Ovary (tissue), 9 donors: Measurements from ENCODE around the gene HUNK. TPM values are rescaled to one million over a fixed set of nuclear protein-coding genes. Genes with fewer than 3 reads are reported as not detected.

Experiments used
- DNase-seq, 5 donors: peaks; one replicate each; pipeline ENCODE4 v3.0.0-alpha.2; 2019 to 2020
- H3K27ac ChIP-seq, 2 donors: fragments of 200-600 bp; one replicate each; pipeline versions ENCODE4 v1.5.1 to v1.8.0; 2019 to 2022
- H3K27me3 ChIP-seq: fragments of 200-600 bp; one replicate; pipeline ENCODE4 v1.8.0; 2022
- H3K36me3 ChIP-seq: fragments of 200-600 bp; sonication (generic); one replicate; pipeline ENCODE4 v1.5.1; 2019
- H3K4me1 ChIP-seq: one replicate; pipeline ENCODE4 v1.8.1; 2013; ENCODE audit warnings: mild to moderate bottlenecking, moderate library complexity; ENCODE audit not compliant: insufficient read depth
- H3K4me3 ChIP-seq: fragments of 200-600 bp; sonication (generic); one replicate; pipeline ENCODE4 v1.5.1; 2017
- H3K9me3 ChIP-seq, 2 donors: fragments of 200-600 bp in 1 of 2; sonication (generic) in 1 of 2; one replicate each; pipeline versions ENCODE4 v1.5.1 to v1.8.1; 2013 to 2019; ENCODE audit warnings: mild to moderate bottlenecking in 1 of 2, moderate library complexity in 1 of 2
- EP300 ChIP-seq: sonication (generic); formaldehyde crosslinking; IDR thresholded peaks from one replicate; pipeline ENCODE4 v1.6.1; 2017; ENCODE audit warnings: antibody characterized with exemption
- POLR2A ChIP-seq: fragments of 450-650 bp; IDR thresholded peaks from one replicate; pipeline ENCODE4 v1.6.1; 2017; ENCODE audit warnings: antibody characterized with exemption, mild to moderate bottlenecking, moderate library complexity
- WGBS, 3 donors: extraction: QIAGEN DNeasy Blood & Tissue Kit in 1 of 3; methylation state at CpG; one replicate each; pipeline versions ENCODE4 v1.1.5 to v1.1.7; 2013 to 2017; 5-methylcytosine and 5-hydroxymethylcytosine counted together
- intact Hi-C, 4 donors: fragments of 100-400 bp; cut with DNase I; formaldehyde crosslinking; loops; one replicate each; pipeline versions ENCODE4 v1.11.0 to v1.15.1; 2022 to 2023
- polyA plus RNA-seq, 2 donors: library from polyadenylated mRNA; stranded (reverse); fragments of 200-250 nt in 1 of 2; fragments of 350-450 nt in 1 of 2; fragmentation: Illumina TruSeq in 1 of 2; extraction: RNeasy Lipid Tissue Mini Kit (QIAGEN cat#74804) in 1 of 2; gene quantifications; one replicate each; pipeline ENCODE4 v1.2.3, GENCODE V29; 2013 to 2014
- total RNA-seq, 7 donors: library from RNA; depleted of rRNA in 2 of 7; stranded (reverse); fragments of >200 nt in 2 of 7; fragmentation: NEBNext Ultra II Directional in 3 of 7; extraction: Animal tissue kit (Norgen Biotek cat#: 25700) in 3 of 7; gene quantifications; one replicate each; pipeline versions ENCODE4 v1.1.0 to v1.2.4, GENCODE V29; 2016 to 2023
- TF ChIP-seq, protein P1 (sequence below), 3 donors: fragments of 450-650 bp in 2 of 3; fragments of 200-600 bp in 1 of 3; IDR thresholded peaks; one replicate each; pipeline versions ENCODE4 v1.5.1 to v1.8.0; 2016 to 2022; ENCODE audit warnings: antibody characterized with exemption in 3 of 3, mild to moderate bottlenecking in 1 of 3
- donor health status: DM: no; HTN: no; CAD: no; lungs with moderate emphysema.
- donor health status: DM: no; HTN: no; CAD: no.
- donor health status: Bipolar disorder and iron deficiency.
- donor health status: DM: yes; HTN: yes; CAD: no.
- donor health status: DM: no; HTN: no; CAD: no.
- donor health status: DM: yes; HTN: yes; CAD: no.

Gene HUNK
- total and polyA plus RNA-seq, 9 donors = under 0.01 to 4.9 (median 1.6) TPM

DNA sequence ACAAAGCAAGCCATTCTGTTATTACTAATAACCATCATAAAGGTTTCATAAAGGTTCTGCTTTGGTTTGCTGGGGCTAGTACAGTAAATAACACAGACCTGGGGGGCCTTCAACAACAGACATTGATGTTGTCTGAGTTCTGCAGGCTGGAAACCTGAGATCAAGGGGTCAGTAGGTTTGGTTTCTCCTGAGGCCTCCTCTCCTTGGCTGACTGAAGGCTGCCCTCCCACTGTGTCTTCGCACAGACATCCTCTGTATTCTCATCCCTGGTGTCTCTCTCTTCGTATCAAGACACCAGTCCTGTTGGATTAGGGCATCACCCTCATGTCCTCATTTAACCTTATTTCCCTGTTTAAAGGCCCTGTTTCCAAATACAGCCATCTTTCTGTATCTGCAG is 37.3 kb downstream of the HUNK start:
- Histone ChIP-seq H3K4me1 (peaks cover 20% of the 10 kb centered on the region), H3K9me3 (no peaks in the 10 kb centered on the region), H3K27me3 (no peaks in the 10 kb centered on the region), H3K4me3 (no peak overlapping the region), H3K36me3 (no peaks in the 10 kb centered on the region), H3K27ac (no peak overlapping the region)
- WGBS, 3 donors = 64 to 87% (median 77%) methylated on average over 2 of the region's 2 CpGs
- intact Hi-C loops = no loop called here
- DNase-seq = no peak
- TF ChIP-seq EP300 (no peak), POLR2A (no peak)
- TF ChIP-seq, protein P1, sequence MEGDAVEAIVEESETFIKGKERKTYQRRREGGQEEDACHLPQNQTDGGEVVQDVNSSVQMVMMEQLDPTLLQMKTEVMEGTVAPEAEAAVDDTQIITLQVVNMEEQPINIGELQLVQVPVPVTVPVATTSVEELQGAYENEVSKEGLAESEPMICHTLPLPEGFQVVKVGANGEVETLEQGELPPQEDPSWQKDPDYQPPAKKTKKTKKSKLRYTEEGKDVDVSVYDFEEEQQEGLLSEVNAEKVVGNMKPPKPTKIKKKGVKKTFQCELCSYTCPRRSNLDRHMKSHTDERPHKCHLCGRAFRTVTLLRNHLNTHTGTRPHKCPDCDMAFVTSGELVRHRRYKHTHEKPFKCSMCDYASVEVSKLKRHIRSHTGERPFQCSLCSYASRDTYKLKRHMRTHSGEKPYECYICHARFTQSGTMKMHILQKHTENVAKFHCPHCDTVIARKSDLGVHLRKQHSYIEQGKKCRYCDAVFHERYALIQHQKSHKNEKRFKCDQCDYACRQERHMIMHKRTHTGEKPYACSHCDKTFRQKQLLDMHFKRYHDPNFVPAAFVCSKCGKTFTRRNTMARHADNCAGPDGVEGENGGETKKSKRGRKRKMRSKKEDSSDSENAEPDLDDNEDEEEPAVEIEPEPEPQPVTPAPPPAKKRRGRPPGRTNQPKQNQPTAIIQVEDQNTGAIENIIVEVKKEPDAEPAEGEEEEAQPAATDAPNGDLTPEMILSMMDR (IDR thresholded peaks at IDR 0.05) = no peak

DNA sequence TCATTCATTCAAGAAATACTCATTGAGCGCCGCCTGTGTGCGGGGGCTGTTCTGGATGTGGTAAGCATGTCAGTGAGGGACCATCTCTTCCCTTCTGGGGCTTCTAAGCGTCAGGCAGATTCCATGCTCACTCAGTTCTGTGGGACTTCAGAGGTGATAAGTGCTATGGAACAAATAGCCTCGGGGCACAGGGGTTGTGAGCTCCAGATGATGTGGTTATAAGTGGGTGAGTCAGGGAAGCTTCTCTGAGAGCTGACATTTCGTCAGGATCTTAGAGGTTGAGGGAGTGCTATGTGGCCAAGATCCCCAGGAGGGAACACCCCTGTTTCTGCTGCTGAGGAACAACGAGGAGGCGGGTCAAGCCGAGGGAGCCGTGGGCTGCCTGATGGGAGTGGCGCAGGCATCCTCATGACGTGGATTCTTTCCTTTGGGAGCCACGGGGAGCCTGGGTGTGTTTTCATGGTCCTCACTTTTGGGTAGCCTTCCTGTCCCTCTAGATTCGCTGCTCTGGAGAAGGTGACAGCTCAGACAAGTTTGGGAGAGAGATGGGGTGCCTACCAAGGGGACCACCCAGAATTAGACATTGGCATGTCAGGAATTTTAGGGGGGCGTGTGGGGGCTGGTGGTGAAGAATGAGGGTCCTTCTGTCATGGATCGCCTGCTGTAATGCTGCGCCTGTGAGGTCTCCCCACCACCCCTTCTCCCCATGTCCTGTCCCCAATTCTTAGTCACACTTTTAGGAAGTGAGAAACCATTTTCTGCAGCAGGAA is 38.5 kb downstream of the HUNK start:
- TF ChIP-seq, protein P1 (IDR thresholded peaks at IDR 0.05) = no peak
- TF ChIP-seq EP300 = no peak
- WGBS, 3 donors = 81 to 88% (median 86%) methylated on average over 17 of the region's 17 CpGs
- Histone ChIP-seq H3K36me3 (no peaks in the 10 kb centered on the region), H3K27me3 (no peaks in the 10 kb centered on the region), H3K4me1 (peaks cover 14% of the 10 kb centered on the region), H3K9me3 (no peaks in the 10 kb centered on the region), H3K27ac (no peak overlapping the region), H3K4me3 (no peak overlapping the region)
- DNase-seq = no peak
- intact Hi-C loops = no loop called here

DNA sequence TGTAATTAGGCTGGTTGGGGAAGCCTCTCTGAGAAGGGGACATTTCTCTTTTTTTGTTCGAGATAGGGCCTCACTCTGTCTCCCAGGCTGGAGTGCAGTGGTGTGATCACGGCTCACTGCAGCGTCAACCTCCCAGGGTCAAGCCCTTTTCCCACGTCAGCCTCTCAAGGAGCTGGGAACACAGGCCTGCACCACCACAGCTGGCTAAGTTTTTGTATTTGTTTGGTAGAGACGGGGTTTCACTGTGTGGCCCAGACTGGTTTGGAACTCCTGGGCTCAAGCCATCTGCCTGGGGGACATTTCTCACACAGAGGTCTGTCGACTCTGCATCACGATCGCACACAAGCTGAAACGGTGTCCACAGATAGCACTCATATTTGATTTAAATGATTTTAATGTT is 39.7 kb downstream of the HUNK start:
- no peaks in the 10 kb centered on the region for H3K27me3 ChIP-seq
- TF ChIP-seq, protein P1 (IDR thresholded peaks at IDR 0.05) = no peak
- TF ChIP-seq EP300 (no peak), POLR2A (no peak)

DNA sequence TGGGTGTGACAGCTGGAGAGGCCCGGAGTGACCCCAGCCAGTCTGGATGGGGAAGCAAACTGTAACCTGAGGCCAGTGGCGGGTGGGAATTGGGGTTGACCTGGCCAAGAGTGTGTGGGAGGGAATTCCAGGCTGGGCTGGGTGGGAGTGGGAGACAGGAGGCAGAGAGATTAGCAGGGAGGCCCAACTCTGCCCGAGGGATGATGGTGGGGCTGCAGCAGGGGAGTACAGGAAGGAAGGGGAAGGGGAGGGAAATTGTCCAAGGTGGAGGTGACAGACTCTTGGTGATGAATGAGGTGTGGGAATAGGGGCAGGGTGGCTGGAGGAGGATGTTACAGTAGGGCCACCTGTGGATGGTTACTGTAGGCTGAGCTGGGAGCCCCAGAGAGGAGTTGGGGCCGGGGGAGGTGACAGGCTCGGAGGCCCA is 40.4 kb downstream of the HUNK start:
- no peaks in the 10 kb centered on the region for H3K27me3 ChIP-seq
- TF ChIP-seq, protein P1 (IDR thresholded peaks at IDR 0.05) = no peak
- TF ChIP-seq EP300 (no peak), POLR2A (no peak)
- H3K9me3 ChIP-seq = no peaks in the 10 kb centered on the region
- peaks cover 8% of the 10 kb centered on the region for H3K4me1 ChIP-seq
- H3K27ac ChIP-seq = no peak overlapping the region
- DNase-seq = no peak
- no peak overlapping the region for H3K4me3 ChIP-seq
- intact Hi-C loops = no loop called here
- no peaks in the 10 kb centered on the region for H3K36me3 ChIP-seq
- WGBS, 3 donors = 61 to 75% (median 71%) methylated on average over 5 of the region's 5 CpGs

More for the DNA sequence above, 39.7 kb downstream of the HUNK start:
- Histone ChIP-seq H3K36me3 (no peaks in the 10 kb centered on the region), H3K4me3 (no peak overlapping the region), H3K27ac (no peak overlapping the region), H3K9me3 (no peaks in the 10 kb centered on the region), H3K4me1 (peaks cover 11% of the 10 kb centered on the region)
- DNase-seq = no peak
- intact Hi-C loops = no loop called here
- WGBS, 3 donors = 88 to 96% (median 93%) methylated on average over 9 of the region's 9 CpGs
